ENCODE results near the gene PKNOX2. TPM values are rescaled to one million over a fixed set of nuclear protein-coding genes. Genes with fewer than 3 reads are reported as not detected.

Gene PKNOX2
- total and polyA plus RNA-seq, 10 of the 15 experiments (the other 5 are each of a cell fraction or from before 2014, with no cell fraction given), result not detected

DNA sequence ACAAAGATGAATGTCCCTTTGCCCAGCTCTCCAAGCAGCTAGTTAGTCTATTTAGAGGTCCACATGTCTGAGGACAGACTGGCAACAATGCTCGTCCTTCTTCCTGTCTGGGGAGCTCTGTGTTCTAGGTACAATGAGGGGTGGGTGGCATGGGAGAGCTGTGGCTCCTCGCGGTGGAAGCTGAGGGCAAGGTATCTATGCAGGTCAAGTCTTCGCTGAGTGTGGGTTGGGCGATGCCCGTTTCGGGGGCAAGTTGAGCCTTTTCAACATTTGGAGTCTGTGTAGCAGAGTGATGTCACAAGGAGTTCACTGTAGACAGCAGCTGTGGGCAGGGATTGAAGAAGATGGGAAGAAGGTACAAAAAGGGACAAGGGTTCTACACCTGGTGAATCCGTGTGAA lies 168.3 kb downstream of the PKNOX2 start:
- intact Hi-C loops (cut with micrococcal nuclease; ENCODE audit: unreplicated experiment), result no loop called here
- RAD21 ChIA-PET (ENCODE audit: unreplicated experiment), result no interaction called here

More for the DNA sequence above, 168.3 kb downstream of the PKNOX2 start:
- no TSS peak for BruUV-seq (replicated peaks)
- Histone ChIP-seq H3K4me2 (ENCODE audit: control insufficient read depth, insufficient read depth) (no peak overlapping the region), H3K9me3 (replicated peaks; ENCODE audit: control insufficient read depth, insufficient read depth, low read length) (no peaks in the 10 kb centered on the region), H3K4me1 (ENCODE audit: control insufficient read depth, insufficient read depth, low read length) (no peaks in the 10 kb centered on the region), H2AFZ (ENCODE audit: control insufficient read depth, low read depth, low read length) (no peak overlapping the region), H3K4me3 (no peak overlapping the region), H3K79me2 (ENCODE audit: control insufficient read depth, insufficient read depth, low read length) (no peaks in the 10 kb centered on the region), H3K36me3 (ENCODE audit: control insufficient read depth in 2 of 2, insufficient read depth in 2 of 2, low read length in 1 of 2) (no peaks in the 10 kb centered on the region), H3K27me3 (replicated peaks in 1 of 2; ENCODE audit: control insufficient read depth in 2 of 2, insufficient read depth in 2 of 2, low read length in 1 of 2) (peaks cover 5 to 7% of the 10 kb centered on the region in 2 experiments; a peak in 3 of 4 replicates), H4K20me1 (ENCODE audit: control insufficient read depth, insufficient read depth) (no peaks in the 10 kb centered on the region), H3K27ac (ENCODE audit: control insufficient read depth, insufficient read depth) (no peak overlapping the region), H3K9ac (ENCODE audit: control insufficient read depth, insufficient read depth, low read length) (no peak overlapping the region)
- ChIA-PET POLR2A (no interaction called here), CTCF (interaction anchor here (1.2 to 3.1 kb wide), 2 partner anchors 13 to 190 kb away, joined by 6 to 17 read pairs; no protein-coding TSS in a partner anchor), SMC1A (ENCODE audit: uncharacterized antibody, unreplicated experiment) (no interaction called here)
- no peak for ATAC-seq
- 56% methylated on average over 8 of the region's 8 CpGs for WGBS (ENCODE audit: insufficient coverage, insufficient replicate concordance, low lambda C conversion rate, missing lambda C conversion rate)
- in situ Hi-C loops (cut with MboI), result no loop called here
- TF ChIP-seq STAT1 (conservative IDR thresholded peaks at IDR 0.05), result no peak
- no peak for TF ChIP-seq NFXL1 (IDR thresholded peaks at IDR 0.05; ENCODE audit: borderline replicate concordance)
- no peak for TF ChIP-seq ZBED1 (IDR thresholded peaks at IDR 0.05; ENCODE audit: borderline replicate concordance)
- no peak for TF ChIP-seq YBX1 (IDR thresholded peaks at IDR 0.05)
- no peak for TF ChIP-seq BRCA1 (IDR thresholded peaks at IDR 0.05; ENCODE audit: low read depth, low read length)
- no peak for TF ChIP-seq SKIL (IDR thresholded peaks at IDR 0.05; ENCODE audit: low read depth, poor library complexity, severe bottlenecking)
- TF ChIP-seq BCL11A (IDR thresholded peaks at IDR 0.05; ENCODE audit: low read depth, low read length), result no peak
- no peak for TF ChIP-seq TARDBP (IDR thresholded peaks at IDR 0.05; ENCODE audit: borderline replicate concordance)
- TF ChIP-seq ZNF217 (IDR thresholded peaks at IDR 0.05), result no peak
- TF ChIP-seq, protein P1, sequence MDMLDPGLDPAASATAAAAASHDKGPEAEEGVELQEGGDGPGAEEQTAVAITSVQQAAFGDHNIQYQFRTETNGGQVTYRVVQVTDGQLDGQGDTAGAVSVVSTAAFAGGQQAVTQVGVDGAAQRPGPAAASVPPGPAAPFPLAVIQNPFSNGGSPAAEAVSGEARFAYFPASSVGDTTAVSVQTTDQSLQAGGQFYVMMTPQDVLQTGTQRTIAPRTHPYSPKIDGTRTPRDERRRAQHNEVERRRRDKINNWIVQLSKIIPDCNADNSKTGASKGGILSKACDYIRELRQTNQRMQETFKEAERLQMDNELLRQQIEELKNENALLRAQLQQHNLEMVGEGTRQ (IDR thresholded peaks at IDR 0.05; ENCODE audit: borderline replicate concordance, low read depth, low read length), result no peak
- no peak for TF ChIP-seq E2F8 (IDR thresholded peaks at IDR 0.05; ENCODE audit: low read depth, partially characterized antibody)
- TF ChIP-seq ZNF622 (IDR thresholded peaks at IDR 0.05), result no peak
- TF ChIP-seq ELK1 (IDR thresholded peaks at IDR 0.05; ENCODE audit: low read depth, low read length), result no peak
- TF ChIP-seq EGR1 (IDR thresholded peaks at IDR 0.05; ENCODE audit: borderline replicate concordance in 1 of 2, low read depth in 2 of 2, low read length in 2 of 2), result no peak
- TF ChIP-seq TCF12 (IDR thresholded peaks at IDR 0.05; ENCODE audit: low read depth, low read length), result no peak
- no peak for TF ChIP-seq HCFC1 (IDR thresholded peaks at IDR 0.05; ENCODE audit: low read length)
- TF ChIP-seq IKZF2 (IDR thresholded peaks at IDR 0.05), result no peak
- TF ChIP-seq NFYA (IDR thresholded peaks at IDR 0.05; ENCODE audit: borderline replicate concordance, low read depth, low read length), result no peak
- no peak for DNase-seq (ENCODE audit: low read depth, low spot score)
- FAIRE-seq, result no peak

Data from GM12878 (cell line).